ENCODE measurements around the gene LIN7B.

LIN7B gene

GRCh38 chr19:49114630-49115363 is 627 bp downstream of the LIN7B start:
- no peak for DNase-seq (ENCODE audit: low spot score)
- H3K27ac ChIP-seq = peak overlapping the region; percentile 89 to 91

GRCh38 chr19:49116544-49116943 is 2.4 kb downstream of the LIN7B start:
- no peak overlapping the region for H3K4me3 ChIP-seq
- H3K27ac ChIP-seq = no peak overlapping the region
- no peak for DNase-seq (ENCODE audit: low spot score)
- TF ChIP-seq CTCF (IDR thresholded peaks at IDR 0.05) = no peak

More at GRCh38 chr19:49114630-49115363, 627 bp downstream of the LIN7B start:
- peak overlapping the region; percentile 86 for H3K4me3 ChIP-seq
- TF ChIP-seq CTCF (IDR thresholded peaks at IDR 0.05) = no peak

- Histone ChIP-seq H3K4me3 (peak overlapping the region; percentile 95), H3K27ac (peak overlapping the region; percentile 80 to 100)
- TF ChIP-seq CTCF (IDR thresholded peaks at IDR 0.05) = no peak
- no peak for DNase-seq (ENCODE audit: low spot score)
Observed at GRCh38 chr19:49117677-49118564, 3.8 kb downstream of the LIN7B start.

GRCh38 chr19:49118565-49119410 is 4.6 kb downstream of the LIN7B start, which contains the start of gene C19orf73:
Gene C19orf73, minus strand, starts transcription at chr19:49119143. Its CDS starts 121 bp downstream, at chr19:49119022.
- peak within 1 kb of the TSS; percentile 80 to 100 for H3K27ac ChIP-seq
- peak within 1 kb of the TSS; percentile 95 for H3K4me3 ChIP-seq
- peak; percentile 94 for DNase-seq (ENCODE audit: low spot score)
- TF ChIP-seq CTCF (IDR thresholded peaks at IDR 0.05) = no peak

GRCh38 chr19:49119411-49120324 is 5.5 kb downstream of the LIN7B start, which contains the start of gene PPFIA3:
Gene PPFIA3, plus strand, starts transcription at chr19:49119544. Its CDS starts 8,330 bp downstream, at chr19:49127874.
- DNase-seq (ENCODE audit: low spot score) = no peak
- Histone ChIP-seq H3K4me3 (peak within 1 kb of the TSS; percentile 95), H3K27ac (peak within 1 kb of the TSS; percentile 80 to 100)
- TF ChIP-seq CTCF (IDR thresholded peaks at IDR 0.05) = no peak

- Histone ChIP-seq H3K4me3 (peak overlapping the region; percentile 95), H3K27ac (no peak overlapping the region)
- TF ChIP-seq CTCF (IDR thresholded peaks at IDR 0.05) = no peak
- no peak for DNase-seq (ENCODE audit: low spot score)
Observed at GRCh38 chr19:49120325-49120683, 6.1 kb downstream of the LIN7B start.
